ENCODE results near the gene USP17L21. TPM values are rescaled to one million over a fixed set of nuclear protein-coding genes. Genes with fewer than 3 reads are reported as not detected.

Gene USP17L21, protein sequence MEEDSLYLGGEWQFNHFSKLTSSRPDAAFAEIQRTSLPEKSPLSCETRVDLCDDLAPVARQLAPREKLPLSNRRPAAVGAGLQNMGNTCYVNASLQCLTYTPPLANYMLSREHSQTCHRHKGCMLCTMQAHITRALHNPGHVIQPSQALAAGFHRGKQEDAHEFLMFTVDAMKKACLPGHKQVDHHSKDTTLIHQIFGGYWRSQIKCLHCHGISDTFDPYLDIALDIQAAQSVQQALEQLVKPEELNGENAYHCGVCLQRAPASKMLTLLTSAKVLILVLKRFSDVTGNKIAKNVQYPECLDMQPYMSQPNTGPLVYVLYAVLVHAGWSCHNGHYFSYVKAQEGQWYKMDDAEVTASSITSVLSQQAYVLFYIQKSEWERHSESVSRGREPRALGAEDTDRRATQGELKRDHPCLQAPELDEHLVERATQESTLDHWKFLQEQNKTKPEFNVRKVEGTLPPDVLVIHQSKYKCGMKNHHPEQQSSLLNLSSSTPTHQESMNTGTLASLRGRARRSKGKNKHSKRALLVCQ
- not detected in 5 replicates for total RNA-seq (2022; extraction: Qiagen RNA extraction)

DNA sequence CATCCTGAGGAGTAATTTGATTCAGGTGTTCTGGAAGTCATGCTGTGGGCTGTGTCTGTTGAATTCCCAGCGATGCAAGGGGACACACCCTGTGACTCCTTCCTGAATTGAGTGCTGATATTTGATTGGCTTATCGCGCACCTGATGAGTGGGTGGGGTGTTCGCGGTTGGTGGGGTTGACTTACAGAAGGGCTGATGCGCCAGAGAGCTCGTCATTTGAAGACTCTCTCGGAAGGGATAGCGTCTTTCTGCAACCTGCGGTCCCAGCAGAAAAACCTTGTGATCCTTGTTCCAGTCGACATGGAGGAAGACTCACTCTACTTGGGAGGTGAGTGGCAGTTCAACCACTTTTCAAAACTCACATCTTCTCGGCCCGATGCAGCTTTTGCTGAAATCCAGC, at the start of gene USP17L21:
Gene USP17L21 (plus strand): TSS at position 301 of the 400 bp plus-strand sequence. CDS start 0 bp downstream, at position 301.

DNA sequence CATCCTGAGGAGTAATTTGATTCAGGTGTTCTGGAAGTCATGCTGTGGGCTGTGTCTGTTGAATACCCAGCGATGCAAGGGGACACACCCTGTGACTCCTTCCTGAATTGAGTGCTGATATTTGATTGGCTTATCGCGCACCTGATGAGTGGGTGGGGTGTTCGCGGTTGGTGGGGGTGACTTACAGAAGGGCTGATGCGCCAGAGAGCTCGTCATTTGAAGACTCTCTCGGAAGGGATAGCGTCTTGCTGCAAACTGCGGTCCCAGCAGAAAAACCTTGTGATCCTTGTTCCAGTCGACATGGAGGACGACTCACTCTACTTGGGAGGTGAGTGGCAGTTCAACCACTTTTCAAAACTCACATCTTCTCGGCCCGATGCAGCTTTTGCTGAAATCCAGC, 47.6 kb upstream of the USP17L21 start, which contains the start of gene USP17L11:
Gene USP17L11 (plus strand): TSS at position 301 of the 400 bp plus-strand sequence. CDS start 0 bp downstream, at position 301.

GRCh38 chr4:9219852-9220251, 42.8 kb upstream of the USP17L21 start, which contains the start of gene USP17L12:
Gene USP17L12 (plus strand): TSS chr4:9220152. CDS start chr4:9220152, 0 bp downstream.

DNA sequence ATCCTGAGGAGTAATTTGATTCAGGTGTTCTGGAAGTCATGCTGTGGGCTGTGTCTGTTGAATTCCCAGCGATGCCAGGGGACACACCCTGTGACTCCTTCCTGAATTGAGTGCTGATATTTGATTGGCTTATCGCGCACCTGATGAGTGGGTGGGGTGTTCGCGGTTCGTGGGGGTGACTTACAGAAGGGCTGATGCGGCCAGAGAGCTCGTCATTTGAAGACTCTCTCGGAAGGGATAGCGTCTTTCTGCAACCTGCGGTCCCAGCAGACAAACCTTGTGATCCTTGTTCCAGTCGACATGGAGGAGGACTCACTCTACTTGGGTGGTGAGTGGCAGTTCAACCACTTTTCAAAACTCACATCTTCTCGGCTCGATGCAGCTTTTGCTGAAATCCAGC, 38.1 kb upstream of the USP17L21 start, which contains the start of gene USP17L13:
Gene USP17L13 (plus strand): TSS at position 301 of the 400 bp plus-strand sequence. CDS start 0 bp downstream, at position 301.

DNA sequence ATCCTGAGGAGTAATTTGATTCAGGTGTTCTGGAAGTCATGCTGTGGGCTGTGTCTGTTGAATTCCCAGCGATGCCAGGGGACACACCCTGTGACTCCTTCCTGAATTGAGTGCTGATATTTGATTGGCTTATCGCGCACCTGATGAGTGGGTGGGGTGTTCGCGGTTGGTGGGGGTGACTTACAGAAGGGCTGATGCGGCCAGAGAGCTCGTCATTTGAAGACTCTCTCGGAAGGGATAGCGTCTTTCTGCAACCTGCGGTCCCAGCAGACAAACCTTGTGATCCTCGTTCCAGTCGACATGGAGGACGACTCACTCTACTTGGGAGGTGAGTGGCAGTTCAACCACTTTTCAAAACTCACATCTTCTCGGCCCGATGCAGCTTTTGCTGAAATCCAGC, 28.6 kb upstream of the USP17L21 start, which contains the start of gene USP17L15:
Gene USP17L15 (plus strand): TSS at position 301 of the 400 bp plus-strand sequence. CDS start 0 bp downstream, at position 301.

GRCh38 chr4:9243579-9243978, 19.1 kb upstream of the USP17L21 start, which contains the start of gene USP17L17:
Gene USP17L17 (plus strand): TSS chr4:9243879. CDS start chr4:9243879, 0 bp downstream.

DNA sequence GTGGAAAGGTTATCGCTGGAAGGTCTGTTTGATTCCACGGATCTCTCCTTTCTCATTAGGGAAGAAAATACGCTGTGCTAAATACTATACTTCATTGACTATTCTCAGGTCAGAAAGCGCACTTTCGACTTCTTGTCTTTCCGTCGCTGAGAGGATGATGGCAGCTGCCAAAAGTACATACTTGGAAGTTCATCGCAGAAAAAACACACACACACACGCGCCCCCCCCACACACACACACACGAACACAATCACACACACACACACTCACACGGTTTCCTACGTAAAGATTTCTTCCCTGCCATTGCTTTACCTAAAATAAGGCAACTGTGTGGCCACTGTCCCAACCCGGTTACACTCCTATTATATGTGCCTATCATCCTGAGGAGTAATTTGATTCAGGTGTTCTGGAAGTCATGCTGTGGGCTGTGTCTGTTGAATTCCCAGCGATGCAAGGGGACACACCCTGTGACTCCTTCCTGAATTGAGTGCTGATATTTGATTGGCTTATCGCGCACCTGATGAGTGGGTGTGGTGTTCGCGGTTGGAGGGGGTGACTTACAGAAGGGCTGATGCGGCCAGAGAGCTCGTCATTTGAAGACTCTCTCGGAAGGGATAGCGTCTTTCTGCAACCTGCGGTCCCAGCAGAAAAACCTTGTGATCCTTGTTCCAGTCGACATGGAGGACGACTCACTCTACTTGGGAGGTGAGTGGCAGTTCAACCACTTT, 14.6 kb upstream of the USP17L21 start, which contains the start of gene USP17L18:
Gene USP17L18 (plus strand): TSS at position 678 of the 728 bp plus-strand sequence. CDS start 0 bp downstream, at position 678.

GRCh38 chr4:9253078-9253477, 9.6 kb upstream of the USP17L21 start, which contains the start of gene USP17L19:
Gene USP17L19 (plus strand): TSS chr4:9253378. CDS start chr4:9253378, 0 bp downstream.

GRCh38 chr4:9257824-9258223, 4.8 kb upstream of the USP17L21 start, which contains the start of gene USP17L20:
Gene USP17L20 (plus strand): TSS chr4:9258124. CDS start chr4:9258124, 0 bp downstream.

DNA sequence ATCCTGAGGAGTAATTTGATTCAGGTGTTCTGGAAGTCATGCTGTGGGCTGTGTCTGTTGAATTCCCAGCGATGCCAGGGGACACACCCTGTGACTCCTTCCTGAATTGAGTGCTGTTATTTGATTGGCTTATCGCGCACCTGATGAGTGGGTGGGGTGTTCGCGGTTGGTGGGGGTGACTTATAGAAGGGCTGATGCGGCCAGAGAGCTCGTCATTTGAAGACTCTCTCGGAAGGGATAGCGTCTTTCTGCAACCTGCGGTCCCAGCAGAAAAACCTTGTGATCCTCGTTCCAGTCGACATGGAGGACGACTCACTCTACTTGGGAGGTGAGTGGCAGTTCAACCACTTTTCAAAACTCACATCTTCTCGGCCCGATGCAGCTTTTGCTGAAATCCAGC, 4.6 kb downstream of the USP17L21 start, which contains the start of gene USP17L22:
Gene USP17L22 (plus strand): TSS at position 301 of the 400 bp plus-strand sequence. CDS start 0 bp downstream, at position 301.

Other genes with a start within 250 kb of the USP17L21 start
- gene FAM90A26, start 92.5 kb upstream of the USP17L21 start, total RNA-seq (2022; extraction: Qiagen RNA extraction) = not detected in 5 replicates
- gene USP17L10, start 52.2 kb upstream of the USP17L21 start, total RNA-seq (2022; extraction: Qiagen RNA extraction) = not detected in 5 replicates
- gene USP17L11, start 47.5 kb upstream of the USP17L21 start, total RNA-seq (2022; extraction: Qiagen RNA extraction) = not detected in 5 replicates
- not detected in 5 replicates for gene USP17L12, start 42.7 kb upstream of the USP17L21 start, total RNA-seq (2022; extraction: Qiagen RNA extraction)
- not detected in 5 replicates for gene USP17L13, start 38.0 kb upstream of the USP17L21 start, total RNA-seq (2022; extraction: Qiagen RNA extraction)
- not detected in 5 replicates for gene USP17L15, start 28.5 kb upstream of the USP17L21 start, total RNA-seq (2022; extraction: Qiagen RNA extraction)
- gene USP17L17, start 19.0 kb upstream of the USP17L21 start, total RNA-seq (2022; extraction: Qiagen RNA extraction) = not detected in 5 replicates
- not detected in 5 replicates for gene USP17L18, start 14.2 kb upstream of the USP17L21 start, total RNA-seq (2022; extraction: Qiagen RNA extraction)
- gene USP17L19, start 9.5 kb upstream of the USP17L21 start, total RNA-seq (2022; extraction: Qiagen RNA extraction) = not detected in 5 replicates
- not detected in 5 replicates for gene USP17L20, start 4.7 kb upstream of the USP17L21 start, total RNA-seq (2022; extraction: Qiagen RNA extraction)
- not detected in 5 replicates for gene USP17L22, start 4.7 kb downstream of the USP17L21 start, total RNA-seq (2022; extraction: Qiagen RNA extraction)
- not detected in 5 replicates for gene USP17L24, start 62.3 kb downstream of the USP17L21 start, total RNA-seq (2022; extraction: Qiagen RNA extraction)
- not detected in 5 replicates for gene USP17L25, start 67.0 kb downstream of the USP17L21 start, total RNA-seq (2022; extraction: Qiagen RNA extraction)
- gene USP17L26, start 71.8 kb downstream of the USP17L21 start, total RNA-seq (2022; extraction: Qiagen RNA extraction) = not detected in 5 replicates
- not detected in 5 replicates for gene USP17L5, start 76.5 kb downstream of the USP17L21 start, total RNA-seq (2022; extraction: Qiagen RNA extraction)
- gene USP17L27, start 81.3 kb downstream of the USP17L21 start, total RNA-seq (2022; extraction: Qiagen RNA extraction) = not detected in 5 replicates
- gene USP17L28, start 86.0 kb downstream of the USP17L21 start, total RNA-seq (2022; extraction: Qiagen RNA extraction) = not detected in 5 replicates
- gene USP17L29, start 90.8 kb downstream of the USP17L21 start, total RNA-seq (2022; extraction: Qiagen RNA extraction) = not detected in 5 replicates
- not detected in 5 replicates for gene USP17L30, start 100.3 kb downstream of the USP17L21 start, total RNA-seq (2022; extraction: Qiagen RNA extraction)
- gene DEFB131A, start 181.5 kb downstream of the USP17L21 start, total RNA-seq (2022; extraction: Qiagen RNA extraction) = not detected in 5 replicates